Measurements from ENCODE around the gene PTPRK. TPM values are rescaled to one million over a fixed set of nuclear protein-coding genes. Genes with fewer than 3 reads are reported as not detected.

The PTPRK gene
- total RNA-seq, 5 donors from 2014 or later (not counting 1 experiment from before 2014, with no cell fraction given): 2.1 to 11.1 (median 7.3) TPM

DNA sequence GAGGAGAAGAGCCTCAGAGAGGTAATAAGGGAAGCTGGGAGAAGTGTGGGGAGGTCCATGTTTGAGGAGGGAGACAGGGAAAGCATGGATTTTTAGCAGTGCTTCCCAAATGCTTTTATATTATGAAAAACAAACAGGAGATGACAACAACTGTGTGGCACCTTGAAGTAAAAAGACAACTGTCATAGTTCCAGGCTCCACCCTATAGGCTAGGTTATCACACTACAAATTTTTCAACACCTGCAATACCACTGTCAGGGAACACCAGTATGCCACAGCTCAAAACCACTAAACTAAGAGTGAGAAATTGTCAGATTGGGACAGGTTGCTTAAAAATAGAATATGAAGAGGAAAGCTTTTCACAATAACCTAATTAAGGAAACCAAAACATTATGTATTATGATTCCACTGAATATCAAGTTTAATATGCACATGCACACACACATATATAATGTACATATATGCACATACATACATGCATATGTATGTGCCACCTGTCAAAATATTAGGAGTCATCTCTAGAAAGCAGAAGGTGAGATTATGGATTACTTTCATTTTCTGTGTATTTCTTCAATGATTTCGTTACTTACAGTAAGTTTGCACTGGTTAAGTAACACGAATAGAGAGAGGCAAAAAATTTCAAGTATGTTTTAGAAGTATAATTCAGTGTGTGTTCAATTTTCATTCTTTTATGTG, 261.2 kb downstream of the PTPRK start:
- H3K36me3 Mint-ChIP-seq: no peaks in the 10 kb centered on the region
- DNase-seq (peak in 2 of 35 experiments; percentile 4 to 39), ATAC-seq (replicated peaks in 1 of 4) (peak; percentile 51 to 76 (median 67))
- peaks cover 27 to 31% (median 29%) of the 10 kb centered on the region in 3 donors for H3K4me1 Mint-ChIP-seq
- ChIA-PET CTCF (interaction anchor here in 1 of 2 donors (1.0 kb wide), 1 partner anchor 69 kb away, joined by 3 read pairs; no protein-coding TSS in a partner anchor), POLR2A (no interaction called here)
- WGBS (ENCODE audit: insufficient coverage): no CpG with 5 or more reads among the region's 2 CpGs
- H3K27me3 Mint-ChIP-seq: no peaks in the 10 kb centered on the region
- Histone ChIP-seq H3K36me3 (ENCODE audit: control insufficient read depth in 2 of 2, extremely low read depth in 1 of 2, insufficient read depth in 1 of 2, low read length in 1 of 2) (no peaks in the 10 kb centered on the region), H3K4me3 (ENCODE audit: control insufficient read depth in 1 of 2, extremely low read depth in 1 of 2, low read length in 1 of 2) (peak overlapping the region in 1 of 2 donors; percentile 20), H3K9me3 (no peaks in the 10 kb centered on the region), H3K27ac (ENCODE audit: low read length) (peak overlapping the region; percentile 75), H3K4me1 (ENCODE audit: control insufficient read depth in 1 of 2, extremely low read depth in 1 of 2, insufficient read depth in 2 of 2, low read length in 2 of 2) (peaks cover 10 to 20% of the 10 kb centered on the region in 2 experiments), H3K27me3 (replicated peaks in 1 of 2; ENCODE audit: control insufficient read depth in 2 of 2, extremely low read depth in 1 of 2, insufficient read depth in 2 of 2, low read length in 1 of 2) (no peaks in the 10 kb centered on the region)
- H3K9me3 Mint-ChIP-seq: peaks cover 4 to 13% (median 7%) of the 10 kb centered on the region in 3 donors
- peak overlapping the region; percentile 68 to 73 (median 73) for H3K4me3 Mint-ChIP-seq
- H3K27ac Mint-ChIP-seq: peak overlapping the region; percentile 80 to 87

DNA sequence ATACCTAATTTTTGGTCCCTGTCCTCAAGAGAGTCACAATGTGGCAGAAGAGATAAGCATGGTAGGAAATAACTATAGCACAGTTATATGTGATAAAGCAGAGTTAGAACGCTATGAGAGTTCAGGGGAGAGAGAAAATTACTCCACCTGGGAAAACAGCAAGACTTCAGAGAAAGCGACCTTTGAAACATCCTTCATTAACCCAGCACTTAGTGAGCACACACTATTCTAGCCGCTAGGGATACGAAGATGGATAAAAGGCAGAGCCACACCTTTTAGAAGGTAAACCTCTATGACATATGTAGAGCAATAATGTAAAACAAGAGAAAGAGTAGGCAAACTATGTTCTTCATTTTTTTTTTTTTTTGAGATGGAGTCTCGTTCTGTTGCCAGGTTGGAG, 264.3 kb downstream of the PTPRK start:
- H3K27ac Mint-ChIP-seq: no peak overlapping the region
- DNase-seq (no peak), ATAC-seq (replicated peaks in 1 of 4) (no peak)
- H3K4me1 ChIP-seq (ENCODE audit: control insufficient read depth in 1 of 2, extremely low read depth in 1 of 2, insufficient read depth in 2 of 2, low read length in 2 of 2): peaks cover 10 to 22% of the 10 kb centered on the region in 2 experiments
- H3K4me1 Mint-ChIP-seq: peaks cover 42 to 56% (median 43%) of the 10 kb centered on the region in 3 donors
- H3K27me3 ChIP-seq (replicated peaks in 1 of 2; ENCODE audit: control insufficient read depth in 2 of 2, extremely low read depth in 1 of 2, insufficient read depth in 2 of 2, low read length in 1 of 2): no peaks in the 10 kb centered on the region
- no peak overlapping the region for H3K4me3 ChIP-seq (ENCODE audit: control insufficient read depth in 1 of 2, extremely low read depth in 1 of 2, low read length in 1 of 2)
- ChIA-PET POLR2A (no interaction called here), CTCF (no interaction called here)
- H3K4me3 Mint-ChIP-seq: no peak overlapping the region
- H3K27me3 Mint-ChIP-seq: no peaks in the 10 kb centered on the region
- H3K9me3 ChIP-seq: no peaks in the 10 kb centered on the region
- H3K27ac ChIP-seq (ENCODE audit: low read length): no peak overlapping the region
- H3K36me3 Mint-ChIP-seq: no peaks in the 10 kb centered on the region
- no peaks in the 10 kb centered on the region for H3K9me3 Mint-ChIP-seq
- H3K36me3 ChIP-seq (ENCODE audit: control insufficient read depth in 2 of 2, extremely low read depth in 1 of 2, insufficient read depth in 1 of 2, low read length in 1 of 2): no peaks in the 10 kb centered on the region
- WGBS (ENCODE audit: insufficient coverage): no CpG with 5 or more reads among the region's 5 CpGs

DNA sequence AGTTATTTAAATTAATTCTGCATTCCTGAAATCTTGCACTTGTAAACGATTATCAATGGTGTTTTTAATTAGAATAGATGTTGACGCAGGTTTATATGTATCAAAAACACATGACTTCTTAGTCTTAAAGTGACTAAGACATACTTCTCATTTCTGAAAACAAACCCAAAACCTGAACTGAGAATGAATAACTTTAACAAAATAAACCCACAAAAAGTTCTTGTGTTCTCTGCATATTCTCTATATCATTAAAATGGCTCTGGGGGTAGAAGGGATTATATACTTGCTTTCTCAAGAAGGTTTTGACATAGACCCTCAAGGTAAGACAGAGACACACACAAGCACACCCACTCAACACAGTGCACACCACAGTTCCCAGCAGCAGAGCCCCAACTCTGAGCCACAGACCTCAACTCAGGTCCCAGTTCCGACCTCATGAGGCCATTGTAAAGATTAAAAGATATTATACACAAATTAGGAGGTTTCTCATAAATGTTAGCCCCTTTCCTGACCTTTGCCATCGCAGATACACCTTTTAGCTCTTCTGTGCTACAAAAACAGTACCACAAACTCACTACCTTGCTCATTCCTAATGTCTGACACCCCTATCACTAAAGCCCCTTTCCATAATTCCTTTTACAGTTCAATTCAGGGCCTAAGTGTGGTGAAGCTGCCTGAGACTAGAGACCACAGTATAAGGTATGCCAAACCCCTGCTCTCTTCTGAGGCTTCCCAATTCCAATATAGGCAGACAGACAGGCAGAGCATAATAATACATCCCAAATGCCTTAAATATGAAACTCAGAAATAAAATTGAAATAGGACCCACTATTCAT, 267.8 kb downstream of the PTPRK start:
- DNase-seq: no peak
- no peaks in the 10 kb centered on the region for H3K27me3 ChIP-seq (replicated peaks in 1 of 2; ENCODE audit: control insufficient read depth in 2 of 2, extremely low read depth in 1 of 2, insufficient read depth in 2 of 2, low read length in 1 of 2)
- CTCF ChIA-PET: no interaction called here
- peak in 1 of 4 experiments; percentile 37 for ATAC-seq (replicated peaks in 1 of 4)
- no peaks in the 10 kb centered on the region for H3K9me3 ChIP-seq
- no peaks in the 10 kb centered on the region for H3K36me3 ChIP-seq (ENCODE audit: control insufficient read depth in 2 of 2, extremely low read depth in 1 of 2, insufficient read depth in 1 of 2, low read length in 1 of 2)
- 25% methylated on average over 1 of the region's 4 CpGs for WGBS (ENCODE audit: insufficient coverage)
- Mint-ChIP-seq H3K4me1 (peaks cover 14 to 26% (median 18%) of the 10 kb centered on the region in 3 donors), H3K4me3 (peak overlapping the region in 1 of 3 donors; percentile 25), H3K36me3 (no peaks in the 10 kb centered on the region), H3K9me3 (no peaks in the 10 kb centered on the region), H3K27ac (peak overlapping the region in 1 of 2 donors; percentile 62), H3K27me3 (no peaks in the 10 kb centered on the region)
- POLR2A ChIA-PET: interaction anchor here in 1 of 2 donors (0.6 kb wide), 1 partner anchor 10 kb away, joined by 3 read pairs; no protein-coding TSS in a partner anchor
- no peak overlapping the region for H3K4me3 ChIP-seq (ENCODE audit: control insufficient read depth in 1 of 2, extremely low read depth in 1 of 2, low read length in 1 of 2)
- no peak overlapping the region for H3K27ac ChIP-seq (ENCODE audit: low read length)
- H3K4me1 ChIP-seq (ENCODE audit: control insufficient read depth in 1 of 2, extremely low read depth in 1 of 2, insufficient read depth in 2 of 2, low read length in 2 of 2): peaks cover 0 to 2% of the 10 kb centered on the region in 2 experiments

DNA sequence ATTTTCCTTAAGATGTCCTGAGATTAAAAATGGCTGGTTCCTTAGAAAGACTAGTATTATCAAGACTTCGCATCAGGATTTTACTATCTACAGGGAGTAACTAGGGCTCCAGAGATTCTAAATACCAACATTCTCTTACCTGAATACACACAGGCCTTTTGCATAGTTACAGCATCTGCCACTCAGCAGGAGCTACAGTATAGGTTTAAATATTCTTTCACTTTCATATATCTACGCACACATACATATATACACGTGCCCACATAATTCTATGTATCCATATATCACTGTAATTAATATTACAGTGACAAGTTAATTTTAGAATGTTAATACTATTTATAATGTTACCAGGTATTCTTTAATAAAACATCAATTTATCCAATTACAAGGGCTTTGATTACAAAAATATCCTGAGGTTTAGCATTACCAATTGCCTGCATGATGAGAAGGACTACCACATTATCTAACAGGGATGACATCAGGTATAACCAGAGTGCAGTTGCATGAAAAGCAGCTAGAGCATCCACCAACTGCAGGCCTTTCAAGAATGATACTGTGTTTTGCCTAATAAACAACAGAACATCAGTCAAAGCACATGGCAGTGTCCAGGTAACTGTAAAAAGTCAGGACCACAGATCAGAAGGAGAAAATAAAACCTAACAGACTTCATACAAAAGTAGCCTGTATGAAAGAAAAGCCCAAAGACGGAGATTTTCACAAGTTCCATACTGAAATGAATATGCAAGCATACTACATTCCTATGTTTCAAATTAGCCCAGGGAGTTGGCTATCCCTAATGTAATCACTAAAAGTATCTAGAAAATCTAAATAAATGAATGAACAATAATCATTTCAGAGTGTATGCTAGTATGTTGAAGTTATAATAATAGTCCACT, 268.7 kb downstream of the PTPRK start:
- no peak for ATAC-seq (replicated peaks in 1 of 4)
- H3K27me3 ChIP-seq (replicated peaks in 1 of 2; ENCODE audit: control insufficient read depth in 2 of 2, extremely low read depth in 1 of 2, insufficient read depth in 2 of 2, low read length in 1 of 2): no peaks in the 10 kb centered on the region
- no peaks in the 10 kb centered on the region for H3K9me3 ChIP-seq
- Mint-ChIP-seq H3K4me3 (no peak overlapping the region), H3K36me3 (no peaks in the 10 kb centered on the region), H3K4me1 (peaks cover 14 to 26% (median 18%) of the 10 kb centered on the region in 3 donors), H3K27me3 (no peaks in the 10 kb centered on the region), H3K27ac (no peak overlapping the region), H3K9me3 (no peaks in the 10 kb centered on the region)
- no peak for DNase-seq
- H3K36me3 ChIP-seq (ENCODE audit: control insufficient read depth in 2 of 2, extremely low read depth in 1 of 2, insufficient read depth in 1 of 2, low read length in 1 of 2): no peaks in the 10 kb centered on the region
- ChIA-PET POLR2A (no interaction called here), CTCF (no interaction called here)
- peaks cover 0 to 2% of the 10 kb centered on the region in 2 experiments for H3K4me1 ChIP-seq (ENCODE audit: control insufficient read depth in 1 of 2, extremely low read depth in 1 of 2, insufficient read depth in 2 of 2, low read length in 2 of 2)
- H3K27ac ChIP-seq (ENCODE audit: low read length): no peak overlapping the region
- no peak overlapping the region for H3K4me3 ChIP-seq (ENCODE audit: control insufficient read depth in 1 of 2, extremely low read depth in 1 of 2, low read length in 1 of 2)
- WGBS (ENCODE audit: insufficient coverage): no CpG with 5 or more reads among the region's 4 CpGs

DNA sequence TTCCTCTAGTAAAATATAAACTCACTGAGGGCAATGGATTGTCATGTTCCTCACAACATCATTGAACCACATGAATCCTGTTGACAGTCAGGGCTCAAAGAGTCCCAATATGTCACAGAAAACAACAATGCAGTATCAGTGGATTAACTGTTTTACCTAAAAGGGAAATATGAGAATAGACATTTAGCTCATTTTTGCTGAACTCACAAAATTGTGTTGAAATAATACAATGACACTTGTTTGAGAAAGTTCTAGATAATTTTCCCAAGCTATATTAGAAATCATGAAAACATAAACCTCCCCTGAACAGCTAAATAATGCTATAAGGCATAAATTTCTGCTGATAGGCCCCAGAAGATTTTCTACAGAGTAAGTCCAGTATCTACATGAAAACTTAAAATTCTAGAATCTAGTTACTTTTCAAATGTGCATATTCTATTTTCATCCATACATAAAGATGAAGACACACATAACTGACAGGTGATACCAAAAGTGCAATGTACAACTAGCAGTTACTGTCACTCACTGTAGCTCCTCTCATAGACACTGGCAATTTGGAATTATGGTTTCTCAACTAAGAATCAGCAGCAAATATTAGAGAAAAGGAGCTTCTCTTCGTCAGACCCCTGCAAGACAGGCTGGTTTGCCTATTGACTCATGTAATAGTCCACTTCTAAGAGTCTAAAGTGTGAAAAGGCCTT, 269.9 kb downstream of the PTPRK start:
- H3K27ac ChIP-seq (ENCODE audit: low read length): no peak overlapping the region
- no peaks in the 10 kb centered on the region for H3K9me3 ChIP-seq
- CTCF ChIA-PET: no interaction called here
- Mint-ChIP-seq H3K27me3 (no peaks in the 10 kb centered on the region), H3K4me3 (no peak overlapping the region), H3K9me3 (no peaks in the 10 kb centered on the region), H3K27ac (no peak overlapping the region), H3K4me1 (peaks cover 14 to 26% (median 18%) of the 10 kb centered on the region in 3 donors), H3K36me3 (no peaks in the 10 kb centered on the region)
- no peaks in the 10 kb centered on the region for H3K36me3 ChIP-seq (ENCODE audit: control insufficient read depth in 2 of 2, extremely low read depth in 1 of 2, insufficient read depth in 1 of 2, low read length in 1 of 2)
- DNase-seq: no peak
- WGBS (ENCODE audit: insufficient coverage): no CpG with 5 or more reads among the region's 1 CpG
- no peak overlapping the region for H3K4me3 ChIP-seq (ENCODE audit: control insufficient read depth in 1 of 2, extremely low read depth in 1 of 2, low read length in 1 of 2)
- ATAC-seq (replicated peaks in 1 of 4): no peak
- no peaks in the 10 kb centered on the region for H3K27me3 ChIP-seq (replicated peaks in 1 of 2; ENCODE audit: control insufficient read depth in 2 of 2, extremely low read depth in 1 of 2, insufficient read depth in 2 of 2, low read length in 1 of 2)
- H3K4me1 ChIP-seq (ENCODE audit: control insufficient read depth in 1 of 2, extremely low read depth in 1 of 2, insufficient read depth in 2 of 2, low read length in 2 of 2): peaks cover 0 to 2% of the 10 kb centered on the region in 2 experiments
- POLR2A ChIA-PET: interaction anchor here in 1 of 2 donors (0.7 kb wide), 1 partner anchor 95 kb away, joined by 3 read pairs; no protein-coding TSS in a partner anchor
